GM18519 (cell line): Measurements from ENCODE around the gene ZNF394.

Source experiments
- ATAC-seq: cut with Tn5 transposase; IDR thresholded peaks from one replicate; pipeline ENCODE4 v1.9.1; 2021; ENCODE audit warnings: mild to moderate bottlenecking, moderate library complexity; ENCODE audit not compliant: unreplicated experiment, low FRiP score

Gene ZNF394

DNA sequence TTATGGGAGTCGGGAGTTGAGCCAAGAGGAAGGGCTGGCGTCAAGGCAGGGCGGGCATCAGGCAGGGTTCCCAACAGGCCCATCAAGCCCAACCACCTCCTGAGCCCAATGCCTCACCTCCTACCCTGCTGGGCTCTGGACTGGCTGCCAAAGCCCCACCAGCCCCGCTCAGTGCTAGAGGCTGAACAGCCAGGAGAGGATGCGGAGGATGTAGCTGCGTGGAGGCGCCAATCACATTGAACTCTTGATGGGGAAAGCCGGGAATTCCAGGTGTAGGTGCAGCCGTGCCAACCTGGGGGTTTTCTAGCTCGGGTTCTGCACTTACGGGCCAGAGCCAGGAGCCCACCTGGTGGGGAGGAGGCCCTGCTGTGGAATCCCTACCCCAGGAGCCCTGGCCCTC, 47.0 kb downstream of the ZNF394 start:
- no peak for ATAC-seq

GRCh38 chr7:99452541-99452940, 47.5 kb downstream of the ZNF394 start:
- no peak for ATAC-seq

DNA sequence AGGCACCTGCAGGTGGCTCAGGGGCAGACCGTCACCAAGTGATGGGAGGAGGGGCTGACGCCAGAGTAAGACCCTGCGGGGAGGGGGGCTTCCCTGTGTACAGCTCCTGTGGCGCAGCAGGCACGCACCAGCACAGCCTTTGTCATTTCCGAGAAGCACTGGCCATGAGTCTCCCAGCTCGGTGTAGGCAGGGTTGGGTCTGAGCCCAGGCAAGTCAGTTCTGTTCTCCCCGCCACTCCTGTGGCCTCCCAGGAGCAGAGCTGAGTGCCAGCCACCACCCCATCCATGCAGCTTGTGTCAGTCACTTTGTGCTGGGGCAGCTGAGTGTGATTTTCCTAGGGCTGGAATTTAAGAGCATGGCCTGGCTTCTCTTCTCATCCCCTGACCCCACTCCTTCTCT, 48.1 kb downstream of the ZNF394 start:
- no peak for ATAC-seq

DNA sequence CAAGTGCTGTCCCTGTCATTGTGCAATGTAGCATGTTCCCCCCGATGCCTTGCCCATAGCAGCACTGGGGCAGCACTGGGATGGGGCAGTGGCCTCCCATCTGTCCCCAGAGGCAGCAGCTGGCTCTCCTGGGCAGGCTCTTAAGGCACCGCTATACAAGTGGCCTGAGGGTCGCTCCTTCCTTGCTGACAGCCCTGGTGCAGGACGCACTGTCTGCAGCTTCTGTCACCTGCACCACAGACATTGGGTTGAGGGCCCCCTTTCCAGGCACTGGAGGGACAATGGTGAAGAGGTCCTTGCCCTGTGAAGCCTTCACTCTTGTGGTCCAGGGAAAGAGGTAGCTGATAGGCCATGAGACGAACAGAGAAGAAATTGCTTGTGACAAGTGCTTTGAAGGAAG, 50.8 kb downstream of the ZNF394 start:
- ATAC-seq = no peak

DNA sequence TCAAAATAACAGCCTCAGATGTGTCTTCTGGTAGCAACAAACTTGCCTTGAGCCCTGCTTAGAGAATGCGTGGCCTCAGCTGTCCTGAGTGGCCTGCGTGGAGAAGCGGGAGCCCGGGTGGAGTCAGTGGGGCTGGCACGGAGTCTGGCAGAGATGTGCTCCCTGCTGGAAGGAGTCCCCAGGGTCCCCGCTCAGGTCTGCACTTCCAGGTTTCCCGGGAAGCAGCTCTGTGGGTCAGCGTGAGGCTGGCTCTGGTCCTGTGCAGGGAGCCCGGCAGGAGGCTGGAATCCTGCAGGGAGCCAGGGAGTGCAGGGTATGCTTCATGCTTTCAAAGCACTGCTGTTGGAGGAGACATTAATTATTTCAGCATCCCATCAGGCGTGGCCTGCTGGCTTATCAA, 51.2 kb downstream of the ZNF394 start:
- ATAC-seq = no peak

DNA sequence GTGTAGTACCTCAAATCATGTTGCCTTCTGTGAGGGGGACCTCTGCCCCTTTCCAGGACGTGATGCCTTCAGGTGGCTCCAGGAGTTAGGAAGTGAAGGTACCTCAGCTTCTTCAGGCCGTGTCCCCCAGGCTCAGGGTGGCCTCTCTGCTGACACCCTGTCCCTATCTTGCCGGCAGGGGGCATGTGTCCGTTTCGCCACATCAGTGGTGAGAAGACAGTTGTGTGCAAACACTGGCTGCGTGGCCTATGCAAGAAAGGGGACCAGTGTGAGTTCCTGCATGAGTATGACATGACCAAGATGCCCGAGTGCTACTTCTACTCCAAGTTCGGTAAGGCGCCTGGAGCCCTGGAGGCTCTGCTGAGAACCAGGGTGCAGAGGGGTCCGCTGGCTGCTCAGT, 52.1 kb downstream of the ZNF394 start:
- ATAC-seq = no peak

- ATAC-seq = no peak
These were observed 54.0 kb downstream of the ZNF394 start for GRCh38 chr7:99446096-99446495.
